ENCODE data around the gene KLHL29.

GRCh38 chr2:23746141-23746863 is 361.3 kb downstream of the KLHL29 start:
- TF ChIP-seq CTCF (IDR thresholded peaks at IDR 0.05) (no peak), EZH2 (IDR thresholded peaks at IDR 0.05; ENCODE audit: borderline replicate concordance, insufficient read depth, low read depth, low read length, poor library complexity, severe bottlenecking) (no peak)

All from B cell (primary cell).